Measurements from ENCODE around the gene ADIPOQ. TPM values are rescaled to one million over a fixed set of nuclear protein-coding genes. Genes with fewer than 3 reads are reported as not detected.
"Not testable (repeated sequence)": the region's sequence is repeated elsewhere in the genome, so short reads cannot be mapped to it uniquely, and the experiment has no call there.

Gene ADIPOQ
- total RNA-seq, 2 experiments from 2014 or later, result not detected

- Mint-ChIP-seq H3K27me3 (ENCODE audit: low read depth) (no peaks in the 10 kb centered on the region), H3K36me3 (ENCODE audit: low read depth) (no peaks in the 10 kb centered on the region), H3K4me3 (no peak overlapping the region), H3K27ac (no peak overlapping the region), H3K9me3 (no peaks in the 10 kb centered on the region), H3K4me1 (ENCODE audit: low read depth) (peaks cover 5% of the 10 kb centered on the region)
- DNase-seq, result no peak
- CTCF ChIA-PET, result no interaction called here
- intact Hi-C loops (cut with micrococcal nuclease), result no loop called here
Observed at GRCh38 chr3:186895406-186895805, 52.9 kb downstream of the ADIPOQ start.

- no peaks in the 10 kb centered on the region for H3K27me3 Mint-ChIP-seq (ENCODE audit: low read depth)
- no peak overlapping the region for H3K27ac Mint-ChIP-seq
- H3K4me3 Mint-ChIP-seq, result no peak overlapping the region
- DNase-seq, result no peak
- H3K4me1 Mint-ChIP-seq (ENCODE audit: low read depth), result peaks cover 10% of the 10 kb centered on the region
- H3K36me3 Mint-ChIP-seq (ENCODE audit: low read depth), result no peaks in the 10 kb centered on the region
- H3K9me3 Mint-ChIP-seq, result no peaks in the 10 kb centered on the region
- intact Hi-C loops (cut with micrococcal nuclease), result no loop called here
- CTCF ChIA-PET, result no interaction called here
Observed at GRCh38 chr3:186896006-186896405, 53.5 kb downstream of the ADIPOQ start.

- H3K27ac Mint-ChIP-seq, result no peak overlapping the region
- no peaks in the 10 kb centered on the region for H3K27me3 Mint-ChIP-seq (ENCODE audit: low read depth)
- intact Hi-C loops (cut with micrococcal nuclease), result no loop called here
- CTCF ChIA-PET, result no interaction called here
- H3K4me1 Mint-ChIP-seq (ENCODE audit: low read depth), result peaks cover 15% of the 10 kb centered on the region
- H3K4me3 Mint-ChIP-seq, result no peak overlapping the region
- no peak for DNase-seq
- no peaks in the 10 kb centered on the region for H3K9me3 Mint-ChIP-seq
- no peaks in the 10 kb centered on the region for H3K36me3 Mint-ChIP-seq (ENCODE audit: low read depth)
Observed at GRCh38 chr3:186896875-186897274, 54.4 kb downstream of the ADIPOQ start.

- CTCF ChIA-PET, result interaction anchor here (0.6 kb wide), 1 partner anchor 839 kb away, joined by 3 read pairs; no protein-coding TSS in a partner anchor
- DNase-seq, result peak; percentile 31
- peaks cover 9% of the 10 kb centered on the region for H3K36me3 Mint-ChIP-seq (ENCODE audit: low read depth)
- H3K27me3 Mint-ChIP-seq (ENCODE audit: low read depth), result no peaks in the 10 kb centered on the region
- peaks cover 30% of the 10 kb centered on the region for H3K9me3 Mint-ChIP-seq
- H3K27ac Mint-ChIP-seq, result peak overlapping the region; percentile 32
- intact Hi-C loops (cut with micrococcal nuclease), result loop anchor here (1.0 kb wide), 2 partner anchors 18 to 29 kb away; partner anchors contain the start of gene ST6GAL1
- H3K4me1 Mint-ChIP-seq (ENCODE audit: low read depth), result peaks cover 19% of the 10 kb centered on the region
- H3K4me3 Mint-ChIP-seq, result no peak overlapping the region
Observed at GRCh38 chr3:186901135-186901734, 58.7 kb downstream of the ADIPOQ start.

GRCh38 chr3:186902154-186902553 lies 59.6 kb downstream of the ADIPOQ start:
- Mint-ChIP-seq H3K27ac (no peak overlapping the region), H3K4me3 (no peak overlapping the region), H3K36me3 (ENCODE audit: low read depth) (peaks cover 14% of the 10 kb centered on the region), H3K27me3 (ENCODE audit: low read depth) (no peaks in the 10 kb centered on the region), H3K4me1 (ENCODE audit: low read depth) (peaks cover 19% of the 10 kb centered on the region), H3K9me3 (peaks cover 39% of the 10 kb centered on the region)
- DNase-seq, result no peak
- CTCF ChIA-PET, result no interaction called here
- intact Hi-C loops (cut with micrococcal nuclease), result no loop called here

- Mint-ChIP-seq H3K4me3 (no peak overlapping the region), H3K4me1 (ENCODE audit: low read depth) (peaks cover 19% of the 10 kb centered on the region), H3K9me3 (peaks cover 45% of the 10 kb centered on the region), H3K27me3 (ENCODE audit: low read depth) (no peaks in the 10 kb centered on the region), H3K36me3 (ENCODE audit: low read depth) (peaks cover 16% of the 10 kb centered on the region), H3K27ac (no peak overlapping the region)
- CTCF ChIA-PET, result no interaction called here
- intact Hi-C loops (cut with micrococcal nuclease), result no loop called here
- no peak for DNase-seq
Observed at GRCh38 chr3:186902713-186903112, 60.2 kb downstream of the ADIPOQ start.

GRCh38 chr3:186903676-186904075 lies 61.2 kb downstream of the ADIPOQ start:
- Mint-ChIP-seq H3K36me3 (ENCODE audit: low read depth) (peaks cover 17% of the 10 kb centered on the region), H3K4me1 (ENCODE audit: low read depth) (peaks cover 25% of the 10 kb centered on the region), H3K9me3 (peaks cover 48% of the 10 kb centered on the region)
- intact Hi-C loops (cut with micrococcal nuclease); H3K4me3 Mint-ChIP-seq; CTCF ChIA-PET; H3K27ac Mint-ChIP-seq; H3K27me3 Mint-ChIP-seq (ENCODE audit: low read depth); DNase-seq: not testable (repeated sequence)

GRCh38 chr3:186907075-186907474 lies 64.6 kb downstream of the ADIPOQ start:
- H3K27ac Mint-ChIP-seq; intact Hi-C loops (cut with micrococcal nuclease); DNase-seq; H3K27me3 Mint-ChIP-seq (ENCODE audit: low read depth); CTCF ChIA-PET; H3K4me3 Mint-ChIP-seq: not testable (repeated sequence)
- H3K9me3 Mint-ChIP-seq, result peaks cover 48% of the 10 kb centered on the region
- H3K36me3 Mint-ChIP-seq (ENCODE audit: low read depth), result peaks cover 17% of the 10 kb centered on the region
- peaks cover 20% of the 10 kb centered on the region for H3K4me1 Mint-ChIP-seq (ENCODE audit: low read depth)

Other genes starting within 250 kb of the ADIPOQ start
- not detected for gene AHSG, start 229.7 kb upstream of the ADIPOQ start, total RNA-seq
- gene FETUB, start 202.3 kb upstream of the ADIPOQ start, total RNA-seq, result not detected
- gene HRG, start 176.7 kb upstream of the ADIPOQ start, total RNA-seq, result not detected
- not detected for gene KNG1, start 125.4 kb upstream of the ADIPOQ start, total RNA-seq
- gene EIF4A2, start 59.1 kb upstream of the ADIPOQ start, total RNA-seq, result 100 to 1,000 TPM; 445 to 469 TPM
- gene RFC4, start 36.2 kb upstream of the ADIPOQ start, total RNA-seq, result 100 to 1,000 TPM; 135 to 136 TPM
- gene ST6GAL1, start 87.8 kb downstream of the ADIPOQ start, total RNA-seq, result 10 to 100 TPM; 76.2 to 78.0 TPM